Inflammatory macrophage treated with lipopolysaccharide for 1 hour (primary cell): Measurements from ENCODE around the gene LRRC74B.
A peak's percentile ranks its signal among the peaks of the same experiment; 100 is the strongest.

Experiments
- DNase-seq, 2 donors: peaks; one replicate each; pipeline ENCODE4 v3.0.0-alpha.2; 2020 to 2022

The LRRC74B gene

GRCh38 chr22:21014202-21014725 lies 31.5 kb upstream of the LRRC74B start:
- peak; percentile 60 to 69 for DNase-seq

- DNase-seq = peak; percentile 8 to 36
Measured at GRCh38 chr22:21014726-21015465, 30.9 kb upstream of the LRRC74B start, which contains the start of gene P2RX6. P2RX6 (plus strand) TSS chr22:21015165; CDS start chr22:21015175, 10 bp downstream.

- no peak for DNase-seq
Measured at GRCh38 chr22:21015466-21016006, 30.2 kb upstream of the LRRC74B start.

GRCh38 chr22:21016644-21017420 lies 28.9 kb upstream of the LRRC74B start:
- no peak for DNase-seq

GRCh38 chr22:21018314-21018713 lies 27.4 kb upstream of the LRRC74B start:
- DNase-seq = no peak

GRCh38 chr22:21020802-21021429 lies 24.8 kb upstream of the LRRC74B start:
- peak in 1 of 2 donors; percentile 4 for DNase-seq

- DNase-seq = no peak
Measured at GRCh38 chr22:21022507-21022906, 23.2 kb upstream of the LRRC74B start.

GRCh38 chr22:21022955-21023614 lies 22.7 kb upstream of the LRRC74B start:
- DNase-seq = no peak

- no peak for DNase-seq
Measured at GRCh38 chr22:21025266-21025665, 20.5 kb upstream of the LRRC74B start.

- no peak for DNase-seq
Measured at GRCh38 chr22:21025763-21026755, 19.7 kb upstream of the LRRC74B start.

GRCh38 chr22:21026783-21027692 lies 18.7 kb upstream of the LRRC74B start:
- no peak for DNase-seq

GRCh38 chr22:21028277-21029251 lies 17.2 kb upstream of the LRRC74B start:
- DNase-seq = no peak

- no peak for DNase-seq
Measured at GRCh38 chr22:21029486-21030025, 16.2 kb upstream of the LRRC74B start.

GRCh38 chr22:21030032-21030431 lies 15.7 kb upstream of the LRRC74B start:
- DNase-seq = no peak

- no peak for DNase-seq
Measured at GRCh38 chr22:21030621-21031544, 14.9 kb upstream of the LRRC74B start.

- no peak for DNase-seq
Measured at GRCh38 chr22:21031545-21032036, 14.2 kb upstream of the LRRC74B start.
